Retinal pigment epithelial cell (primary cell): ENCODE data around the gene ATXN7L2.

ENCODE experiments used
- DNase-seq: peaks from one replicate; pipeline ENCODE4 v3.0.0-alpha.2; 2010; ENCODE audit warnings: low read depth
- H3K4me3 ChIP-seq: 2 replicates; pipeline ENCODE4 v1.5.1; 2011; ENCODE audit warnings: mild to moderate bottlenecking, low read length, control low read depth, moderate library complexity
- TF ChIP-seq, protein P1 (sequence below): conservative IDR thresholded peaks from 2 replicates; pipeline ENCODE4 v1.5.1; 2011; ENCODE audit warnings: low read depth, low read length, control low read depth, inconsistent platforms

Gene ATXN7L2

GRCh38 chr1:109447524-109447923, 36.2 kb upstream of the ATXN7L2 start:
- no peak for DNase-seq
- no peak overlapping the region for H3K4me3 ChIP-seq

DNA sequence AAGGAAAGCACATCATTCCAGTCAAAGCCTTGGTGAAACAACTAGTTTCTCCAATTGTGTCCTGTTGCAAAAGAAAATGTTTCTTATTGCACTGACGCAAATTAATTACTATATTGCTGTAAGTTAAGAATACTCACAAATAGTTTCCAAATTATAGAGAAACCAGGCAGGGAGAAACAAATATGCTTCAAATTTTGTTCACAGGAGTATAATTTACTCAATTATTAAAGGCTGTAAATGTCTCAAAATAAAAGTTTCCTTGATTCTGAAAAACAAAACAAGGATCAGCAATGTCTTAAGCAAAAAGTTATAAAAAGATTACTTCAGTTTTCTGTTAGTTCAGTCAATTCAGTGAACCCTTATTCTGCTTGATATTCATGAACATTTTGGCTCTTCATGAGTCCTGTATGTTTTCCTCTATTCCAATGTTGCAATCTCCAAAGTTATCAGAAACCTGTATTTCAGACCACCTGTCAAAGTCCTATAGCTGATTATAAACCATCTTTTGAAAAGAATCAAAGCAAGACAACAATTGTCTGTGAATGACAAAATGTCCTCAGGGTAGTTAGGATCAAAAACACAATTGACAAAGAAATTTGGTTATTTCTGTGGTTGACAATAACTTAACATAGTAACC, 29.1 kb upstream of the ATXN7L2 start:
- DNase-seq, result no peak
- H3K4me3 ChIP-seq, result no peak overlapping the region

More at GRCh38 chr1:109447524-109447923, 36.2 kb upstream of the ATXN7L2 start:
- TF ChIP-seq, protein P1, sequence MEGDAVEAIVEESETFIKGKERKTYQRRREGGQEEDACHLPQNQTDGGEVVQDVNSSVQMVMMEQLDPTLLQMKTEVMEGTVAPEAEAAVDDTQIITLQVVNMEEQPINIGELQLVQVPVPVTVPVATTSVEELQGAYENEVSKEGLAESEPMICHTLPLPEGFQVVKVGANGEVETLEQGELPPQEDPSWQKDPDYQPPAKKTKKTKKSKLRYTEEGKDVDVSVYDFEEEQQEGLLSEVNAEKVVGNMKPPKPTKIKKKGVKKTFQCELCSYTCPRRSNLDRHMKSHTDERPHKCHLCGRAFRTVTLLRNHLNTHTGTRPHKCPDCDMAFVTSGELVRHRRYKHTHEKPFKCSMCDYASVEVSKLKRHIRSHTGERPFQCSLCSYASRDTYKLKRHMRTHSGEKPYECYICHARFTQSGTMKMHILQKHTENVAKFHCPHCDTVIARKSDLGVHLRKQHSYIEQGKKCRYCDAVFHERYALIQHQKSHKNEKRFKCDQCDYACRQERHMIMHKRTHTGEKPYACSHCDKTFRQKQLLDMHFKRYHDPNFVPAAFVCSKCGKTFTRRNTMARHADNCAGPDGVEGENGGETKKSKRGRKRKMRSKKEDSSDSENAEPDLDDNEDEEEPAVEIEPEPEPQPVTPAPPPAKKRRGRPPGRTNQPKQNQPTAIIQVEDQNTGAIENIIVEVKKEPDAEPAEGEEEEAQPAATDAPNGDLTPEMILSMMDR, result no peak

GRCh38 chr1:109457819-109458218, 25.9 kb upstream of the ATXN7L2 start:
- TF ChIP-seq, protein P1, result no peak
- no peak overlapping the region for H3K4me3 ChIP-seq
- no peak for DNase-seq

More for the DNA sequence above, 29.1 kb upstream of the ATXN7L2 start:
- TF ChIP-seq, protein P1, result no peak

DNA sequence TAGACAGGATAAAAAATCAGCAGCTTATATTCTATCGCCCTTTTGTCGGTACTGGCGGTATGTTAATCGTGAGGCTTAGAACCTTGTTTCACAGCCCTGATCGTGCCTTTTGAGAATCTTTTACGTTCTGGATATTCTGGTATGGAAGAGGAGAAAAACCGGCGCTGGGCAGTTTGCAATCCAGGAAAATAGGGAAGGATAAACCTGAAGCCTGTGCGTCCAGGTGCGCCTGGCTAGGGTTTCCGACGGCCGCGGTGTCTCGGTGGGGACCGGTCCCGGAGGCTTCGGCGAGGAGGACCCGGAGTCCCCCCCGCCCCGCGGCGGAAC, 17.6 kb upstream of the ATXN7L2 start:
- no peak for DNase-seq
- H3K4me3 ChIP-seq, result peak overlapping the region; percentile 41
- TF ChIP-seq, protein P1, result no peak

DNA sequence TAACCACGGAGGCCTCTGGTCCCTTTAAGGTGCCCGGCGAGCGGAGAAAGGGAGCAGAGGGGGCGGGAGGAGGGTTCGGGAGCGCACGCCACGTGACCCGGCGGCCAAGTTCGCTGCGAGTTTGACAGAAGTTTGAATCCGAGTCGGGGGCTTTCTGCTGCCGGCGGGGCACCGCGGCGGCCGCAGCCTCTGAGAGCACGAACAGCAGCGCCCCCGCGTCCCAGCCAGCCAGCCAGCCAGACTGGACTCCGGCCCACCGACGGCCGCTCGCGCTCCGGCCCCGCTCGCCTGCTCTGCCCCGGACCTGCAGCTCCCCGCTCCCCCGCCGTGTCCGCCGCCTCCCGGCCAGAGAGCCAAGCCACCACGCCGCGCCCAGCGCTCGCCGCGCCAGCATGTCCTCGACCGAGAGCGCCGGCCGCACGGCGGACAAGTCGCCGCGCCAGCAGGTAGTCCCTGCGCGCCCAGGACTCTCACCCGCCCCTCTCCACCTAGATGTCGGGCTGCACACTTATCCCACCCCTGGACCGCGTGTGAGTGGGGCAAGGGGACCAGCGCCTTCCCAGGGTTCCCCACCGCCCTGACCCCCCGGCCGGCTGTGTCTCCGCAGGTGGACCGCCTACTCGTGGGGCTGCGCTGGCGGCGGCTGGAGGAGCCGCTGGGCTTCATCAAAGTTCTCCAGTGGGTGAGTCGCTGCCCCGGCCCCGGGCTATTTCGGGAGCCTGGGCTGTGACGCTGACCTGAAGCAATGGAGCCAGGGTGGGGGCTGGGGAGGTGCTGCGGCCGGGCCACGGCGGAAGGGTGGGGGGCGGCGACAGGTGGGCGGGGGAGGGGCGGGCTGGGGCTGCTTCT, 17.0 kb upstream of the ATXN7L2 start, which contains the start of gene SYPL2:
Gene SYPL2 (plus strand): TSS at position 95 of the 849 bp plus-strand sequence. CDS start 298 bp downstream, at position 393.
- TF ChIP-seq, protein P1, result no peak
- DNase-seq, result no peak
- peak within 1 kb of the TSS; percentile 41 for H3K4me3 ChIP-seq

- TF ChIP-seq, protein P1, result no peak
- DNase-seq, result no peak
- no peak overlapping the region for H3K4me3 ChIP-seq
Measured at GRCh38 chr1:109467301-109467777, 16.4 kb upstream of the ATXN7L2 start.
